ENCODE results near the gene PROCR.

DNA sequence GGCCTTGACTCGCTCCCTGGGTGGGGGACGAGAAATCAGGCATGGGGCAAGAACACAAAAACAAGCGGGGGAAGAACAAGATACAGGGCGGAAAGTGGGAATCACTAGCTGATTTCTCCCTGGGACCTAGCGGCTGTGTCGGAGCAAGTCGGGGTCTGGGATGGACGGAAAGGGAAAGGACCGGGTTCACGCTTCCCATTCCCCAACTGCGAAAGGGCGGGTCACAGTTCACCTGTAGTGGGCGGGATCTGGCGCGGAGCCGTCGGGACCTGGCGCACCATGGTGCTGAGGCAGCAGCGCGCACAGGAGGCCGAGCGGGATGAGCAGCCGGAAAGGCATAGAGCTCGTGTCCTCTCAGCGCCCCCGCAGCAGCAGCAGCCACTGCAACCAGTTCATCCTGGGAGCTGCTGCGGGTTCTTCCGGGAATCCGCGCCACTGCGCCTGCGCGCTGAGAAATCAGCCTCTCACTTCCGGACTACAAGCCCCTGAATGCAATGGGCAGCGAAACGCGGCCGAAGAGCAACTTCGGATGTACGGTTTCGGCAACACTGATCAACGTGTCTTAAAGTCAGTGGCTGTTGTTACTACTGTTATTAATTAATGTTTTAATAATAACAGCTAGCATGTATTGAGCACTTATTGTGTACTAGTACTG is 24.8 kb upstream of the PROCR start, which contains the start of gene EDEM2:
- TF ChIP-seq, protein P1, sequence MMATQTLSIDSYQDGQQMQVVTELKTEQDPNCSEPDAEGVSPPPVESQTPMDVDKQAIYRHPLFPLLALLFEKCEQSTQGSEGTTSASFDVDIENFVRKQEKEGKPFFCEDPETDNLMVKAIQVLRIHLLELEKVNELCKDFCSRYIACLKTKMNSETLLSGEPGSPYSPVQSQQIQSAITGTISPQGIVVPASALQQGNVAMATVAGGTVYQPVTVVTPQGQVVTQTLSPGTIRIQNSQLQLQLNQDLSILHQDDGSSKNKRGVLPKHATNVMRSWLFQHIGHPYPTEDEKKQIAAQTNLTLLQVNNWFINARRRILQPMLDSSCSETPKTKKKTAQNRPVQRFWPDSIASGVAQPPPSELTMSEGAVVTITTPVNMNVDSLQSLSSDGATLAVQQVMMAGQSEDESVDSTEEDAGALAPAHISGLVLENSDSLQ (IDR thresholded peaks at IDR 0.05), result no peak
- TF ChIP-seq FOXM1 (IDR thresholded peaks at IDR 0.05; ENCODE audit: borderline replicate concordance) (no peak), ELF4 (IDR thresholded peaks at IDR 0.05) (peak; percentile 94), SP1 (IDR thresholded peaks at IDR 0.05) (no peak), SUZ12 (IDR thresholded peaks at IDR 0.05) (no peak), LEF1 (IDR thresholded peaks at IDR 0.05; ENCODE audit: borderline replicate concordance) (no peak)

All from HEK293T (cell line).